ENCODE data around the gene DENR.

The DENR gene

GRCh38 chr12:122732611-122733010, 20.0 kb upstream of the DENR start:
- Histone ChIP-seq H3K79me2 (ENCODE audit: insufficient read depth, low read depth) (no peaks in the 10 kb centered on the region), H3K36me3 (ENCODE audit: insufficient read depth) (no peaks in the 10 kb centered on the region), H3K4me2 (no peak overlapping the region), H3K27me3 (ENCODE audit: insufficient read depth, low read depth) (no peaks in the 10 kb centered on the region), H2AFZ (ENCODE audit: low read depth) (no peak overlapping the region), H3K27ac (no peak overlapping the region), H3K9ac (no peak overlapping the region), H4K20me1 (ENCODE audit: insufficient read depth) (no peaks in the 10 kb centered on the region), H3K4me1 (ENCODE audit: low read depth, poor library complexity, severe bottlenecking) (no peaks in the 10 kb centered on the region), H3K4me3 (IDR thresholded peaks at IDR 0.05; ENCODE audit: insufficient read depth, low read depth, low read length) (no peak overlapping the region)
- no peak for TF ChIP-seq CTCF (conservative IDR thresholded peaks at IDR 0.05; ENCODE audit: low read depth, low read length)

DNA sequence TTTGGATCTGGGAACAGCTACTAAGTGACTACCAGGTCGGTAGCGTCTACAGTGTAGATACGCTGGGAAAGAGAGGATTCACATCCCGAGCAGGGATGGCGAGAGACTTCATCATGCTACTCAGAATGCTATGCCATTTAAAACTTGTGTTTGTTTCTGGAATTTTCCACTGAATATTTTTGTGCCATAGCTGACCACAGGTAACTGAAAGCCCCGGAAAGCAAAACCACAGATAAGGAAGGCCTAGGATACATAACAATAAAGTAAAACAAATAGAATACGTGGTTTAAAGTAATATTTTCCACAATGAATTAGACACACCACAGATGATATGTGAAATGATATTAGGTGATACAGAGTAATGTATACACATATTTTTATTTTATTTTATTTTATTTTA, 14.1 kb upstream of the DENR start:
- no peaks in the 10 kb centered on the region for H3K27me3 ChIP-seq (ENCODE audit: insufficient read depth, low read depth)
- no peaks in the 10 kb centered on the region for H3K4me1 ChIP-seq (ENCODE audit: low read depth, poor library complexity, severe bottlenecking)
- no peaks in the 10 kb centered on the region for H3K79me2 ChIP-seq (ENCODE audit: insufficient read depth, low read depth)
- H3K9ac ChIP-seq = no peak overlapping the region
- H3K27ac ChIP-seq = no peak overlapping the region
- H3K36me3 ChIP-seq (ENCODE audit: insufficient read depth) = no peaks in the 10 kb centered on the region
- no peak overlapping the region for H3K4me3 ChIP-seq (IDR thresholded peaks at IDR 0.05; ENCODE audit: insufficient read depth, low read depth, low read length)
- H4K20me1 ChIP-seq (ENCODE audit: insufficient read depth) = no peaks in the 10 kb centered on the region
- no peak for TF ChIP-seq CTCF (conservative IDR thresholded peaks at IDR 0.05; ENCODE audit: low read depth, low read length)
- no peak overlapping the region for H2AFZ ChIP-seq (ENCODE audit: low read depth)
- H3K4me2 ChIP-seq = no peak overlapping the region

GRCh38 chr12:122740351-122740750, 12.3 kb upstream of the DENR start:
- no peak overlapping the region for H3K4me2 ChIP-seq
- H3K4me1 ChIP-seq (ENCODE audit: low read depth, poor library complexity, severe bottlenecking) = no peaks in the 10 kb centered on the region
- no peak for TF ChIP-seq CTCF (conservative IDR thresholded peaks at IDR 0.05; ENCODE audit: low read depth, low read length)
- H3K36me3 ChIP-seq (ENCODE audit: insufficient read depth) = no peaks in the 10 kb centered on the region
- no peak overlapping the region for H2AFZ ChIP-seq (ENCODE audit: low read depth)
- H4K20me1 ChIP-seq (ENCODE audit: insufficient read depth) = no peaks in the 10 kb centered on the region
- no peaks in the 10 kb centered on the region for H3K79me2 ChIP-seq (ENCODE audit: insufficient read depth, low read depth)
- no peak overlapping the region for H3K9ac ChIP-seq
- no peaks in the 10 kb centered on the region for H3K27me3 ChIP-seq (ENCODE audit: insufficient read depth, low read depth)
- H3K4me3 ChIP-seq (IDR thresholded peaks at IDR 0.05; ENCODE audit: insufficient read depth, low read depth, low read length) = no peak overlapping the region
- no peak overlapping the region for H3K27ac ChIP-seq

- no peak overlapping the region for H3K27ac ChIP-seq
- no peak overlapping the region for H3K4me2 ChIP-seq
- H3K9ac ChIP-seq = no peak overlapping the region
- no peaks in the 10 kb centered on the region for H3K27me3 ChIP-seq (ENCODE audit: insufficient read depth, low read depth)
- H3K36me3 ChIP-seq (ENCODE audit: insufficient read depth) = no peaks in the 10 kb centered on the region
- H2AFZ ChIP-seq (ENCODE audit: low read depth) = no peak overlapping the region
- no peaks in the 10 kb centered on the region for H4K20me1 ChIP-seq (ENCODE audit: insufficient read depth)
- H3K4me1 ChIP-seq (ENCODE audit: low read depth, poor library complexity, severe bottlenecking) = no peaks in the 10 kb centered on the region
- TF ChIP-seq CTCF (conservative IDR thresholded peaks at IDR 0.05; ENCODE audit: low read depth, low read length) = no peak
- no peaks in the 10 kb centered on the region for H3K79me2 ChIP-seq (ENCODE audit: insufficient read depth, low read depth)
- H3K4me3 ChIP-seq (IDR thresholded peaks at IDR 0.05; ENCODE audit: insufficient read depth, low read depth, low read length) = no peak overlapping the region
Measured at GRCh38 chr12:122743895-122744525, 8.6 kb upstream of the DENR start.
